ENCODE measurements around the gene HYCC2. TPM values are rescaled to one million over a fixed set of nuclear protein-coding genes. Genes with fewer than 3 reads are reported as not detected.
"Not testable (repeated sequence)": the region's sequence is repeated elsewhere in the genome, so short reads cannot be mapped to it uniquely, and the experiment has no call there.

Gene HYCC2
- polyA plus RNA-seq, 5 donors, result 8.8 to 19.3 (median 13.5) TPM

GRCh38 chr2:201074996-201075395 is 3.5 kb upstream of the HYCC2 start:
- no peak for DNase-seq

GRCh38 chr2:201073071-201073470 is 1.6 kb upstream of the HYCC2 start:
- no peak for DNase-seq

- no peak for DNase-seq
Observed at GRCh38 chr2:201072201-201072530, 695 bp upstream of the HYCC2 start.

GRCh38 chr2:201070948-201071478 is 458 bp downstream of the HYCC2 start:
- DNase-seq, result no peak

- DNase-seq, result no peak
Observed at GRCh38 chr2:201064797-201065329, 6.6 kb downstream of the HYCC2 start.

GRCh38 chr2:201063516-201063915 is 8.0 kb downstream of the HYCC2 start:
- DNase-seq, result not testable (repeated sequence)

GRCh38 chr2:201059961-201060755 is 11.3 kb downstream of the HYCC2 start:
- DNase-seq, result no peak

GRCh38 chr2:201058914-201059313 is 12.6 kb downstream of the HYCC2 start:
- DNase-seq, result no peak

- no peak for DNase-seq
Observed at GRCh38 chr2:201057715-201058248, 13.7 kb downstream of the HYCC2 start.

GRCh38 chr2:201057087-201057521 is 14.4 kb downstream of the HYCC2 start:
- DNase-seq, result peak in 1 of 2 donors; percentile 8

GRCh38 chr2:201049455-201049854 is 22.0 kb downstream of the HYCC2 start:
- no peak for DNase-seq

GRCh38 chr2:201046881-201047280 is 24.6 kb downstream of the HYCC2 start:
- DNase-seq, result no peak

- DNase-seq, result not testable (repeated sequence)
Observed at GRCh38 chr2:201043050-201043449, 28.4 kb downstream of the HYCC2 start.

GRCh38 chr2:201042451-201042850 is 29.0 kb downstream of the HYCC2 start:
- not testable (repeated sequence) for DNase-seq

- DNase-seq, result no peak
Observed at GRCh38 chr2:201040867-201041628, 30.4 kb downstream of the HYCC2 start.

GRCh38 chr2:201038855-201039254 is 32.6 kb downstream of the HYCC2 start:
- DNase-seq, result no peak

GRCh38 chr2:201038361-201038760 is 33.1 kb downstream of the HYCC2 start:
- not testable (repeated sequence) for DNase-seq

GRCh38 chr2:201034355-201034754 is 37.1 kb downstream of the HYCC2 start:
- DNase-seq, result not testable (repeated sequence)

GRCh38 chr2:201024518-201024917 is 47.0 kb downstream of the HYCC2 start:
- no peak for DNase-seq

GRCh38 chr2:201021914-201022313 is 49.6 kb downstream of the HYCC2 start:
- DNase-seq, result no peak
